Measurements from ENCODE around the gene USP7. TPM values are rescaled to one million over a fixed set of nuclear protein-coding genes. Genes with fewer than 3 reads are reported as not detected.
A peak's percentile ranks its signal among the peaks of the same experiment; 100 is the strongest.

The USP7 gene
- total RNA-seq, 4 donors from 2014 or later: 125 to 139 (median 130) TPM

- H3K36me3 ChIP-seq: peaks cover 0 to 98% (median 0%) of the 10 kb centered on the region in 3 donors
- H3K27me3 ChIP-seq: no peaks in the 10 kb centered on the region
- no peaks in the 10 kb centered on the region for H3K4me1 ChIP-seq
- TF ChIP-seq, protein P1, sequence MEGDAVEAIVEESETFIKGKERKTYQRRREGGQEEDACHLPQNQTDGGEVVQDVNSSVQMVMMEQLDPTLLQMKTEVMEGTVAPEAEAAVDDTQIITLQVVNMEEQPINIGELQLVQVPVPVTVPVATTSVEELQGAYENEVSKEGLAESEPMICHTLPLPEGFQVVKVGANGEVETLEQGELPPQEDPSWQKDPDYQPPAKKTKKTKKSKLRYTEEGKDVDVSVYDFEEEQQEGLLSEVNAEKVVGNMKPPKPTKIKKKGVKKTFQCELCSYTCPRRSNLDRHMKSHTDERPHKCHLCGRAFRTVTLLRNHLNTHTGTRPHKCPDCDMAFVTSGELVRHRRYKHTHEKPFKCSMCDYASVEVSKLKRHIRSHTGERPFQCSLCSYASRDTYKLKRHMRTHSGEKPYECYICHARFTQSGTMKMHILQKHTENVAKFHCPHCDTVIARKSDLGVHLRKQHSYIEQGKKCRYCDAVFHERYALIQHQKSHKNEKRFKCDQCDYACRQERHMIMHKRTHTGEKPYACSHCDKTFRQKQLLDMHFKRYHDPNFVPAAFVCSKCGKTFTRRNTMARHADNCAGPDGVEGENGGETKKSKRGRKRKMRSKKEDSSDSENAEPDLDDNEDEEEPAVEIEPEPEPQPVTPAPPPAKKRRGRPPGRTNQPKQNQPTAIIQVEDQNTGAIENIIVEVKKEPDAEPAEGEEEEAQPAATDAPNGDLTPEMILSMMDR (IDR thresholded peaks at IDR 0.05): no peak
- TF ChIP-seq POLR2A (IDR thresholded peaks at IDR 0.05): no peak
- no peak overlapping the region for H3K4me3 ChIP-seq
- H3K27ac ChIP-seq: no peak overlapping the region
- no peaks in the 10 kb centered on the region for H3K9me3 ChIP-seq
- peak in 1 of 3 donors; percentile 40 for DNase-seq
Observed at GRCh38 chr16:8894736-8895334, 68.9 kb downstream of the USP7 start.

- Histone ChIP-seq H3K27ac (no peak overlapping the region), H3K9me3 (no peaks in the 10 kb centered on the region), H3K4me1 (no peaks in the 10 kb centered on the region), H3K27me3 (no peaks in the 10 kb centered on the region), H3K4me3 (no peak overlapping the region), H3K36me3 (peaks cover 0 to 91% (median 0%) of the 10 kb centered on the region in 3 donors)
- DNase-seq: peak in 1 of 3 donors; percentile 32
- TF ChIP-seq, protein P1 (IDR thresholded peaks at IDR 0.05): no peak
- no peak for TF ChIP-seq POLR2A (IDR thresholded peaks at IDR 0.05)
Observed at GRCh38 chr16:8893976-8894690, 69.6 kb downstream of the USP7 start.

DNA sequence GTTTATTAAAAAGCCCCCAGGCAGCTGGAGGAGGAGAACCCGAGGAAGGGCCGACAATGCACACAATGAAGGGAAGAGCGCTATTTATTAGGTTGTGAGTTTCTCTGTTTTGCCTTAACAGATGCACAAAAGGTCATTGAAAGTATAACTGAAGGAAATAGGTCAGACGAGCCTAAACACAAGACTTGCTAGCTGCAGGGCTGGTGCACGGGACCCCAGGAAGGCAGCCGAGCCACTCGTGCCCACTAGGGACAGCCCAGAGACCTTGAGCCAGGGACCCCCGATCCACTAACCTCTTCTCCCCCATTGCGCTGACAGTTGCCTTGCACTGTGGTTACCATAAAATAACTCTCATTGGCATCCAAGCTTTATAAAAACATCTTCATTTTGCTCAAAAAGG, 70.3 kb downstream of the USP7 start:
- H3K4me3 ChIP-seq: no peak overlapping the region
- no peak overlapping the region for H3K27ac ChIP-seq
- DNase-seq: peak in 1 of 3 donors; percentile 30
- H3K9me3 ChIP-seq: no peaks in the 10 kb centered on the region
- H3K4me1 ChIP-seq: no peaks in the 10 kb centered on the region
- TF ChIP-seq, protein P1 (IDR thresholded peaks at IDR 0.05): no peak
- TF ChIP-seq POLR2A (IDR thresholded peaks at IDR 0.05): no peak
- peaks cover 0 to 84% (median 0%) of the 10 kb centered on the region in 3 donors for H3K36me3 ChIP-seq
- no peaks in the 10 kb centered on the region for H3K27me3 ChIP-seq

DNA sequence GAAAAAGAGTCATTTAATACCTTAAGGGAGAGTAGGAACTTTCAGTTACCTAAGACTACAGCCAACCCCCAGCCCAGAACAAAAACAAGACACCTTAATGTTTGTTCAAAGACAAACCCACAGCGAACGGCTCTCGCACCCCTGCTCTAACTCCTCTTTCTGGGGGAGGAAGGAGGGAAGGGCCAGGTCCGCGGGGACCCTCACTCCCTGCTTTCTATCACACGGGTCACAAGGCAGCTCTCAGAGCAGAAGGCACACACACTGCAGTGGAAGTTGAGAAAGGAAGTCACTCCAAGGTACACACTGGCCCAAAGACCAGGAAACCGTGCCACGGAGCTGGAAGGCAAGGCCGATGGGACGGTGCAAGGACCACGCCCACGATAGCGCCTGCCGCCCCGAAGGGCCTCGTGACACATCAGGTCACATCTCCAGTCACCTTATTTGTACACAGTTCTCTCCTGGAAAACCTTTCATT, 71.6 kb downstream of the USP7 start:
- Histone ChIP-seq H3K9me3 (no peaks in the 10 kb centered on the region), H3K27me3 (no peaks in the 10 kb centered on the region), H3K4me3 (no peak overlapping the region), H3K4me1 (no peaks in the 10 kb centered on the region), H3K27ac (peak overlapping the region in 2 of 4 donors; percentile 6 to 68), H3K36me3 (peaks cover 0 to 71% (median 0%) of the 10 kb centered on the region in 3 donors)
- DNase-seq: peak; percentile 50 to 64 (median 51)
- TF ChIP-seq, protein P1 (IDR thresholded peaks at IDR 0.05): no peak
- no peak for TF ChIP-seq POLR2A (IDR thresholded peaks at IDR 0.05)

GRCh38 chr16:8890549-8890921, 73.2 kb downstream of the USP7 start:
- no peaks in the 10 kb centered on the region for H3K27me3 ChIP-seq
- DNase-seq: no peak
- no peaks in the 10 kb centered on the region for H3K9me3 ChIP-seq
- H3K4me3 ChIP-seq: no peak overlapping the region
- H3K4me1 ChIP-seq: peaks cover 0 to 12% (median 3%) of the 10 kb centered on the region in 4 donors
- peaks cover 0 to 56% (median 0%) of the 10 kb centered on the region in 3 donors for H3K36me3 ChIP-seq
- H3K27ac ChIP-seq: peak overlapping the region in 1 of 4 donors; percentile 68
- TF ChIP-seq, protein P1 (IDR thresholded peaks at IDR 0.05): no peak
- no peak for TF ChIP-seq POLR2A (IDR thresholded peaks at IDR 0.05)

Measured in Peyer's patch (tissue), 4 donors.